Astrocyte (in vitro differentiated cells and primary cell): ENCODE data around the gene SCN1B. TPM values are rescaled to one million over a fixed set of nuclear protein-coding genes. Genes with fewer than 3 reads are reported as not detected.

Source experiments
- DNase-seq: peaks from one replicate; pipeline ENCODE4 v3.0.0-alpha.2; 2010; ENCODE audit warnings: low read depth
- FAIRE-seq: peaks from 2 replicates; lab custom pipeline; 2011; peaks lifted over from hg19 to GRCh38; lab: Jason Lieb, UNC
- H2AFZ ChIP-seq: 2 replicates; pipeline ENCODE4 v1.6.0; 2012; ENCODE audit warnings: low read depth, low read length, inconsistent platforms
- H3K27ac ChIP-seq: 2 replicates; pipeline ENCODE4 v1.5.1; 2011; ENCODE audit warnings: low read depth, low read length, inconsistent platforms
- H3K27me3 ChIP-seq: 2 replicates; pipeline ENCODE4 v1.6.0; 2011; ENCODE audit warnings: low read length, inconsistent platforms; ENCODE audit not compliant: insufficient read depth
- H3K36me3 ChIP-seq: 2 replicates; pipeline ENCODE4 v1.5.1; 2011; ENCODE audit warnings: low read length, inconsistent platforms; ENCODE audit not compliant: insufficient read depth
- H3K4me1 ChIP-seq: 2 replicates; pipeline ENCODE4 v1.5.1; 2011; ENCODE audit warnings: low read length, inconsistent platforms; ENCODE audit not compliant: insufficient read depth
- H3K4me2 ChIP-seq: 2 replicates; pipeline ENCODE4 v1.6.0; 2012; ENCODE audit warnings: low read length, inconsistent platforms
- H3K4me3 ChIP-seq: 2 replicates; pipeline ENCODE4 v1.5.1; 2011; ENCODE audit warnings: low read depth, mild to moderate bottlenecking, low read length, inconsistent platforms; ENCODE audit not compliant: insufficient read depth
- H3K79me2 ChIP-seq: 2 replicates; pipeline ENCODE4 v1.6.0; 2012; ENCODE audit warnings: mild to moderate bottlenecking, low read length, inconsistent platforms; ENCODE audit not compliant: insufficient read depth
- H3K9ac ChIP-seq: 2 replicates; pipeline ENCODE4 v1.6.0; 2012; ENCODE audit warnings: mild to moderate bottlenecking, low read length, inconsistent platforms
- H3K9me3 ChIP-seq: 2 replicates; pipeline ENCODE4 v1.5.1; 2012; ENCODE audit warnings: low read depth, mild to moderate bottlenecking, low read length, inconsistent platforms; ENCODE audit not compliant: insufficient read depth
- H4K20me1 ChIP-seq: 2 replicates; pipeline ENCODE4 v1.6.0; 2012; ENCODE audit warnings: low read length, inconsistent platforms; ENCODE audit not compliant: insufficient read depth
- H3K27ac Mint-ChIP-seq: one replicate; pipeline ENCODE4 v1.8.0; 2021; ENCODE audit warnings: mild to moderate bottlenecking, mixed read lengths; ENCODE audit not compliant: unreplicated experiment
- H3K27me3 Mint-ChIP-seq: one replicate; pipeline ENCODE4 v1.8.0; 2021; ENCODE audit warnings: low read depth, mixed read lengths; ENCODE audit not compliant: unreplicated experiment
- H3K36me3 Mint-ChIP-seq: one replicate; pipeline ENCODE4 v1.8.0; 2021; ENCODE audit warnings: low read depth, mixed read lengths; ENCODE audit not compliant: unreplicated experiment
- H3K4me1 Mint-ChIP-seq: one replicate; pipeline ENCODE4 v1.8.0; 2021; ENCODE audit warnings: low read depth, mixed read lengths; ENCODE audit not compliant: unreplicated experiment
- H3K4me3 Mint-ChIP-seq: one replicate; pipeline ENCODE4 v1.8.0; 2021; ENCODE audit warnings: mild to moderate bottlenecking, moderate library complexity, mixed read lengths; ENCODE audit not compliant: unreplicated experiment
- H3K9me3 Mint-ChIP-seq: one replicate; pipeline ENCODE4 v1.8.0; 2021; ENCODE audit warnings: mild to moderate bottlenecking, mixed read lengths; ENCODE audit not compliant: unreplicated experiment
- CTCF ChIP-seq: IDR thresholded peaks from 2 replicates; pipeline ENCODE4 v1.5.1; 2011; ENCODE audit warnings: low read depth, mild to moderate bottlenecking, inconsistent platforms, low read length, moderate library complexity; ENCODE audit not compliant: insufficient read depth
- EZH2 ChIP-seq: IDR thresholded peaks from 2 replicates; pipeline ENCODE4 v1.6.1; 2012; ENCODE audit warnings: mild to moderate bottlenecking, low read length, inconsistent platforms; ENCODE audit not compliant: insufficient read depth
- total RNA-seq: library from RNA; stranded (reverse); gene quantifications from 2 replicates; pipeline ENCODE4 v1.2.1, GENCODE V29; 2021

Gene SCN1B
- total RNA-seq, 1 donor from 2014 or later, result 3.0 TPM

- peak; percentile 67 for DNase-seq
- Mint-ChIP-seq H3K27me3 (peaks cover 27% of the 10 kb centered on the region), H3K36me3 (peaks cover 4% of the 10 kb centered on the region), H3K4me1 (peaks cover 5% of the 10 kb centered on the region), H3K27ac (no peak overlapping the region), H3K4me3 (no peak overlapping the region), H3K9me3 (peaks cover 8% of the 10 kb centered on the region)
- Histone ChIP-seq H3K36me3 (no peaks in the 10 kb centered on the region), H3K27ac (no peak overlapping the region), H4K20me1 (no peaks in the 10 kb centered on the region), H3K79me2 (no peaks in the 10 kb centered on the region), H3K4me1 (no peaks in the 10 kb centered on the region), H2AFZ (no peak overlapping the region), H3K4me3 (no peak overlapping the region), H3K9me3 (no peaks in the 10 kb centered on the region), H3K9ac (no peak overlapping the region), H3K27me3 (no peaks in the 10 kb centered on the region), H3K4me2 (no peak overlapping the region)
- no peak for FAIRE-seq
- TF ChIP-seq EZH2, result no peak
Measured at GRCh38 chr19:35063940-35064818, 33.9 kb downstream of the SCN1B start.

- Histone ChIP-seq H2AFZ (no peak overlapping the region), H3K9me3 (peaks cover 2% of the 10 kb centered on the region), H3K27me3 (no peaks in the 10 kb centered on the region), H3K27ac (no peak overlapping the region), H3K4me2 (no peak overlapping the region), H3K9ac (no peak overlapping the region), H3K36me3 (no peaks in the 10 kb centered on the region), H3K4me1 (no peaks in the 10 kb centered on the region), H4K20me1 (no peaks in the 10 kb centered on the region), H3K4me3 (no peak overlapping the region), H3K79me2 (no peaks in the 10 kb centered on the region)
- no peak for TF ChIP-seq EZH2
- no peak for TF ChIP-seq CTCF
- Mint-ChIP-seq H3K27me3 (peaks cover 26% of the 10 kb centered on the region), H3K36me3 (peaks cover 4% of the 10 kb centered on the region), H3K4me1 (peaks cover 5% of the 10 kb centered on the region), H3K27ac (no peak overlapping the region), H3K9me3 (peaks cover 8% of the 10 kb centered on the region), H3K4me3 (no peak overlapping the region)
- no peak for DNase-seq
- FAIRE-seq, result no peak
Measured at GRCh38 chr19:35065574-35065973, 35.3 kb downstream of the SCN1B start.

- Mint-ChIP-seq H3K36me3 (peaks cover 4% of the 10 kb centered on the region), H3K4me1 (peaks cover 5% of the 10 kb centered on the region), H3K27me3 (peaks cover 22% of the 10 kb centered on the region), H3K4me3 (no peak overlapping the region), H3K9me3 (peaks cover 7% of the 10 kb centered on the region), H3K27ac (no peak overlapping the region)
- no peak overlapping the region for H3K27ac ChIP-seq
- no peak overlapping the region for H2AFZ ChIP-seq
- H3K36me3 ChIP-seq, result no peaks in the 10 kb centered on the region
- FAIRE-seq (no peak), DNase-seq (no peak)
- no peak overlapping the region for H3K4me3 ChIP-seq
- H3K9ac ChIP-seq, result no peak overlapping the region
- H3K9me3 ChIP-seq, result peaks cover 4% of the 10 kb centered on the region
- TF ChIP-seq CTCF (no peak), EZH2 (no peak)
- no peaks in the 10 kb centered on the region for H4K20me1 ChIP-seq
- no peaks in the 10 kb centered on the region for H3K27me3 ChIP-seq
- no peaks in the 10 kb centered on the region for H3K79me2 ChIP-seq
- no peak overlapping the region for H3K4me2 ChIP-seq
- no peaks in the 10 kb centered on the region for H3K4me1 ChIP-seq
Measured at GRCh38 chr19:35066121-35066520, 35.9 kb downstream of the SCN1B start.
